Stimulated activated CD8-positive, alpha-beta memory T cell treated with anti-CD3 and anti-CD28 coated beads, Interleukin-2, amount 100 ng/mL, for 1 hour (primary cell): ENCODE data around the gene TRPM8.

Experiments
- DNase-seq, 2 donors: peaks; one replicate each; pipeline ENCODE4 v3.0.0-alpha.2; 2020; ENCODE audit warnings: low read depth in 2 of 2

TRPM8 gene

DNA sequence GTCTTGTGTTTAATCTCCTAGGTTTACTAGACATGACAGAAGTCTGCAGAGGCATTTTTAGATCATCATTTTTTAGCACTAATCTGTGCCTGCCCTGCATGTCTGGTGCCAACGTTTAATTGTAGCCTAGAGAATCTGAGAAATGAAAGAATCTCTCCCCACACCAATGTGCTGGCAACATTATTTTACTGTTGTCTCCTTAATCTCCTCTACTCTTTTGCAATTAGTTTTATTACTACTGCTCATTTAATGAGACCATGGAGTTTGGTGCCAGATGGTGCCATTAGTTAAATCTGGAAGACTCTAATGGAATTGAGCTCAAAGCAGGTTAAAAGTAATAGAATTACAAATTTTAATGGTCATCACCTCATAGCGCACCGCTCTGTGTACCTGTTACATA, 129.3 kb downstream of the TRPM8 start:
- DNase-seq = no peak

DNA sequence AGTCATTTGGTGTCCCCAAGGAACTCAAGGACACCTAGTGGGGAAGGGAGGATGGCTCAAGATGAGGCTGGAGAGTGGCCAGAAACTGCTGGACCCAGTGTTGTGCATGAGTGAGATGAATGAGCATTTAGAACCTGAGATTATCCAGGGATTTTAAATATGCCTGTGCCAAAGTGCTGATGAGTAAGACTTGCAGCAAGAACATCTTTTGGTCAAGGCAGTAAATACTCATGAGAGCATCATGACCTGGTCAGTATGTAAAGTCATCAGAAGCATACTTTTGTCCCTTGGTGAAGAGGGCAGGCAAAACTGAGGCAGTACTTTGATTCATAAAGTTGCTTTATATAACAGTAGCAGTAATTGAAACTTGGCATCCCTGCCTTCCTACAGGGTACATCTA, 130.2 kb downstream of the TRPM8 start:
- DNase-seq = no peak

DNA sequence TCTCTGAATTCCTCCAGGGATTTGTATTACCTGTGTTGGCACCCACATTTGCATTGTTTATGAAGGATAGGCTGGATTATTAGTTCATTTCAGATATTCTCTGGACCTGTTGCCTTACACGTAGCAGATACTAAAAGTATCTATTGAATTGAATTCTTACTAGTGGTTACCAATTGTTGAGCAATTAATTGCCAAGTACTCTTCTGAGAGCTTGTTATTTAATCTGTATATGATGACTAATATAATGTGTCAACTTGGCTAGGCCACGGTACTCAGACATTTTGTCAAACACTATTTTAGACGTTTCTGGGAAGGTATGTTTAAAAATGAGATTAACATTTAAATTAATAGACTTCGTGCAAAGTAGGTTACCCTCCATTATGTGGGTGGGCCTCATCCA, 130.9 kb downstream of the TRPM8 start:
- no peak for DNase-seq

DNA sequence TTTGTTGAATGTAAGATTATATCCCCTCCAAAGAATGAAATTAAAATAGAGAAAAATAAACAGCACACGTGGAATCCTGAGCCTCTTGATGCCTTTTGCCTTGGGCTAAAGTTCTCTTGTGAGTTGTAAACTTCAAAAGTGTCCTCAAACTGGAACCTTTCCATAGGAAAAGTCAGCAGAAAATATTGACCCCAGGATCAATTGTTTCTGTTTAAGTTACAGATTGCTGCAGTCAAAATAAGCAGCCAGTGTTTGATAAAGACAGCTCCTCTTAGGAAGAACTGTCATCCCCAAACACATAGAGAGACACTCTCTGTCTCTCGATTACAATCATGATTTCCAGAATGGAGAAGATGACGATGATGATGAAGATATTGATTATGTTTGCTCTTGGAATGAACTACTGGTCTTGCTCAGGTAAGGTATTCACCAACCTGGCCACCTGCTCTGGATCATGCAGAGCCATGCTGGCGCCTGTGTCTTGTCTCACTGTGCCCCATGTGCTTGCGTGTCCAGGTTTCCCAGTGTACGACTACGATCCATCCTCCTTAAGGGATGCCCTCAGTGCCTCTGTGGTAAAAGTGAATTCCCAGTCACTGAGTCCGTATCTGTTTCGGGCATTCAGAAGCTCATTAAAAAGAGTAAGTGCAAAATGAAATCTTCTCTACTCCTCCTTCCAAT, 133.4 kb downstream of the TRPM8 start, which contains the start of gene SPP2:
SPP2 (plus strand) TSS at position 248 of the 681 bp plus-strand sequence; CDS start at position 333, 85 bp downstream.
- DNase-seq = no peak

DNA sequence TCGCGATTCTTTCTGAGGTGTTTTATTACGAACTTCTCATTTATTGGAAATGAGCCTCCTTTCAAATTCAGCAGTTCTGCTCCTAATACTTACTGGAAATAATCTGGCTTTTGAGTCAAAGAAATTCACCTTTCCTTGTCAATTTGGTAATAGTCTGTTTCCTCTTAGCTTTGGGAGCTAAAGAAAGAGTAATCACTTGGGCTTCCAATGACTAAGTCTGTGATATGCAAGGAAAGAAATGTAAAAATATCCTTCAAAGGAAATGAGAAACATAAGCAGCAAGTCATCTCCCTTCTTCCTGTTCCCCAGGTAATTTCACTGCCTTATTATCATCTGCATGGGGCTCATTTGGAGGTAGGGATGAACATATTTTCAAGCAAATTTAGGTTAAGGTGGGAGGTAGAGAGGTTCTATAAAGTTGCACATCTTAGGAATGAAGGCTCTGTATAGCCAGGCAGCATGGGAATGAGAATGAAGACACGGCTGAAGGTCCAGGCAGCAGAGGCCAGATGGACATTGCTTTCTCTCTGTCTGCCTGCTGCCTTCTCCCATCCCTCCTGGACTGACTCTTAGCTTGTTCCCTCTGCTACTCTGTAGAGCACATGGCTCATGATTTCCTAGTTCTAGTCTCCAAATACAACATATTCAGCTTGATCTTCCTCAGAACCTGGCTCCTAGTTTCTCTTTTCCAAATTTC, 134.3 kb downstream of the TRPM8 start:
- no peak for DNase-seq

DNA sequence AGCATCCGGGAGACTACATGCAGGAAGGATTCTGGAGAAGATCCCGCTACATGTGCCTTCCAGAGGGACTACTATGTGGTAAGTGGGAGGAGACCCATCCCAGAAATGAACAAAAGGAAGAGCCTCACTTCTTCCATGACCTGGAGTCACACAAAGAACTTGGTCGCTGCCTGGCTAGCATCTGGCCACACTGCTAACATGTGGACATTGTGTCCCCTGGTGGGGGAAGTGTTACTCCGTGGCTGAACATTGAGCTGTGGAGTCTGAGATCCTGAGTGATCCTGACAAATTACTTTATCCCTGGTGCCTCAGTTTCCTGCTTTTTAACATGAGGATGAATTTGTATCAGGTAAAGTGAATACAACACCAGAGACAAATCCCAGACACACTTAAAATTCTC, 141.7 kb downstream of the TRPM8 start:
- no peak for DNase-seq

DNA sequence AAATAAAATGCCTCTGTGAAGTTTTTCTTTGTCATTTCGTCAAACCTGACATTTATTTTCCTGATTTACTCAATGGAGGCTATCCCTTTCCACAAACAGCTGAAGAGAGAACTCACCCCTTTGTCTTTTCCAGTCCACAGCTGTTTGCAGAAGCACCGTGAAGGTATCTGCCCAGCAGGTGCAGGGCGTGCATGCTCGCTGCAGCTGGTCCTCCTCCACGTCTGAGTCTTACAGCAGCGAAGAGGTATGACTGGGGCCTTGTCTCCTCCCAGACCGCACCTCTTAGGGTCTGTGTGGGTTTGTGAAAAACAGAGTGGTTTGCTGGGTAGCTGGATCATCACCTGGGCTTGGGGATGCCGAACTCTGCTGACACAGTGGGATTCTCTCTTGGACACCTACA, 143.1 kb downstream of the TRPM8 start:
- no peak for DNase-seq

DNA sequence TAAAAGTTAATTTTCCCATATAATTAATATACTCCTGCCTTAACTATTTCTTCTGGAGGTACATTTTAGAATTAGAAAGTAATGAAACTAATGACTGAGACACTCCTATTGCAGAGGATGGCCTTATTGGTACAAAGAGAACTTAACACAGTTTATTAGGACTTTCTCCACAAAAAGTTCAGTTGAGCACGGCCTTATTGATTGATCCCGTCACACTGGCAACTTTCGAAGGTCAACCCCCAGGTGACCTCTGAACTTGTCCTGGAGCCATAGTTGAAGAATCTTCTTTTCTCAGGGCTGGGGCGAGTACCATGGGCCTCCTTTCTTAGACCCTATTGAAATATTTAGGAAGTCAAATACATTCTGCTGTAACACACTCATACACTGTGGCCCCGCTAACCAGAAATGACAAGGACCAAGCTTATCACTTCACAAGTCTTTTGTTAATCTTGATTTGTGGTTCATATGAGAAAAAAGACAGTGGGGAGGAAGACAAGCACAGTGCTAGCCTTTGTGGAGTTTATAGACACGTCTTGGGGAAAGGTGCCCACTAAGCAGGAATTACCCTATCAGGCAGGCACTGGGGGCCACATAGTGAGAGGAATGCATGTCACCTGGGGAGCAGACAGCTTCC, 144.6 kb downstream of the TRPM8 start:
- DNase-seq = no peak

DNA sequence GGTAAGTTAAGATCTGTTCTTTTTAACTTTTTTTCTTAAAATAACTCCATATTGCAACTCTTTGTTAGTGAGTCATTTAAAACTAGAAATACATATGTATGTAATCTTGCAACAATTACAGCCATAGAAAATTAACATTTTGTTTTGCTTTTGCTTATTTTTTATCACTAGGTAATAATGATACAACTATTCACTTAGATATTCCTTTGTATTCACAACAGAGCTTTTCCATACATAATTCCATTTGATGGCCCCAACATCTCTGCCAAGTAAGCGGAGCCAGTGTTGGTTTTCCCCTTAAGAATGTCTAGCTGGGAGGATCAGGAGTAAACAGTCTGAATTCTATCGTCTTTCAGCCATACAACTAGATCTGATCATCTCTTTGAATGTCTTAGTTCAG, 149.4 kb downstream of the TRPM8 start:
- no peak for DNase-seq
